Kidney epithelial cell (primary cell): ENCODE data around the gene FMN2. TPM values are rescaled to one million over a fixed set of nuclear protein-coding genes. Genes with fewer than 3 reads are reported as not detected.

Experiments
- DNase-seq: peaks from one replicate; pipeline ENCODE4 v3.0.0-alpha.2; 2010; ENCODE audit warnings: low read depth
- H3K27me3 ChIP-seq: 2 replicates; pipeline ENCODE4 v1.6.0; 2011; ENCODE audit warnings: low read length; ENCODE audit not compliant: control insufficient read depth, insufficient read depth
- H3K36me3 ChIP-seq: 2 replicates; pipeline ENCODE4 v1.5.1; 2011; ENCODE audit warnings: low read length; ENCODE audit not compliant: control insufficient read depth, insufficient read depth
- H3K4me3 ChIP-seq: 2 replicates; pipeline ENCODE4 v1.5.1; 2011; ENCODE audit warnings: low read depth, mild to moderate bottlenecking, control low read depth, low read length
- total RNA-seq: library from RNA; depleted of rRNA; stranded (reverse); fragments of >200 nt; gene quantifications from 2 replicates; pipeline ENCODE4 v1.2.3, GENCODE V29; 2015
- TF ChIP-seq, protein P1 (sequence below): IDR thresholded peaks from 2 replicates; pipeline ENCODE4 v1.5.1; 2011; ENCODE audit warnings: mild to moderate bottlenecking, moderate library complexity, low read length, control low read depth, inconsistent platforms; ENCODE audit not compliant: insufficient read depth, poor library complexity, severe bottlenecking

The FMN2 gene
- total RNA-seq, 1 donor from 2014 or later = 0.33 TPM

DNA sequence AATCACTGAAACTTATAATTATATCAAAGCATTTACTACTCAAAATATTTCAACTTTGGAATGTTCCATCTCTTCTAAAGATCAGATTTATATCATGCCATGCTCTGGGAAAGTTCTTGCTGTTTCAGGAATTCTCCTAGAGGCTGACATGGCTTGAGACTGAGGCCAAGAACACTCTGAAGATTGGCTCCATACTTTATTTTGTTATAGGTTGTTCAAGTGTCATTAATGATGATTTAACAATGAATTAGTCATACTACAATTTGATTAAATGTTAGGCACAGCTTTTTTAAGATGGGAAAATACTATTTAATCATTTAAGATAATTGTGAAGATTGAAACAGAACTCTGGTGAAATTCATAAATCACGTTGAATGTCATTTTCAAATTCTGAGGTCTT is 264.9 kb downstream of the FMN2 start:
- DNase-seq = no peak
- H3K27me3 ChIP-seq = no peaks in the 10 kb centered on the region
- H3K4me3 ChIP-seq = no peak overlapping the region
- TF ChIP-seq, protein P1, sequence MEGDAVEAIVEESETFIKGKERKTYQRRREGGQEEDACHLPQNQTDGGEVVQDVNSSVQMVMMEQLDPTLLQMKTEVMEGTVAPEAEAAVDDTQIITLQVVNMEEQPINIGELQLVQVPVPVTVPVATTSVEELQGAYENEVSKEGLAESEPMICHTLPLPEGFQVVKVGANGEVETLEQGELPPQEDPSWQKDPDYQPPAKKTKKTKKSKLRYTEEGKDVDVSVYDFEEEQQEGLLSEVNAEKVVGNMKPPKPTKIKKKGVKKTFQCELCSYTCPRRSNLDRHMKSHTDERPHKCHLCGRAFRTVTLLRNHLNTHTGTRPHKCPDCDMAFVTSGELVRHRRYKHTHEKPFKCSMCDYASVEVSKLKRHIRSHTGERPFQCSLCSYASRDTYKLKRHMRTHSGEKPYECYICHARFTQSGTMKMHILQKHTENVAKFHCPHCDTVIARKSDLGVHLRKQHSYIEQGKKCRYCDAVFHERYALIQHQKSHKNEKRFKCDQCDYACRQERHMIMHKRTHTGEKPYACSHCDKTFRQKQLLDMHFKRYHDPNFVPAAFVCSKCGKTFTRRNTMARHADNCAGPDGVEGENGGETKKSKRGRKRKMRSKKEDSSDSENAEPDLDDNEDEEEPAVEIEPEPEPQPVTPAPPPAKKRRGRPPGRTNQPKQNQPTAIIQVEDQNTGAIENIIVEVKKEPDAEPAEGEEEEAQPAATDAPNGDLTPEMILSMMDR = no peak
- H3K36me3 ChIP-seq = no peaks in the 10 kb centered on the region

DNA sequence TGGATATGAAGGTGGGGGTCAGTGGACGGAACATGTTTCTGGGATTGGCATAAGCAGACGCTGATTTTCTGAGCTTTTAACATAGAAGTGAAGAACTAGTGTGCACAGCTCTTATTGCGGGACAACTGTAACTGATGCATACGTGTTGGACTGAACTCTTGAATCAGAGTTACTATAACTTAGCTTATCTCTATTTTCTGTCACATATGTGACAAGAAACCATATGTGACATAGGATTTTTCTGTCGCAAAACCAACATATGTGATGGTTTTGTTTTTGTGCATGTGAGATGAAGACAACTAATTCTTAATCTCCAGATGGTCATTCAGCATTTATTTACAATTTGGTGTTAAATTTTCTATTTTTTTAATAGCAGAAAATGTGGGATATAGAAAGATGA is 270.4 kb downstream of the FMN2 start:
- Histone ChIP-seq H3K36me3 (no peaks in the 10 kb centered on the region), H3K4me3 (no peak overlapping the region), H3K27me3 (no peaks in the 10 kb centered on the region)
- TF ChIP-seq, protein P1 = no peak
- DNase-seq = no peak

DNA sequence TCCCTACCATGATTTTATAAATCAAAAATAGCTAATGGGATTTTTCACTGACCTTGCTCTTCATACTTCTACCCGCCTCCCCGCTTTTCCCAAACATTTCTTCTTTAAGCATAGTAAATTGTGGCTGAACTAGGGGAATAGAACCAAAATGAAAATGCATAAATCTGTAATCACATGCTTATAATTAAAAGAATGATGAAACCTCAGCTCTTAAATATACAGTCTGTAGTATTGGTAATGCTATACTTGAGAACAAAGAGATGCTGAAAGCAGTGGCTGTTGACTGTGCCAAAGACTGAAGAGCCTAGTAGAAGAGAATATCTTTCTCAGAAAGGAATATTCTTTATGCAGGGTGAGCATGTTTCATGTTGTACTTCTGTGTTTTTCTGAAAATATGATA is 271.1 kb downstream of the FMN2 start:
- H3K36me3 ChIP-seq = no peaks in the 10 kb centered on the region
- DNase-seq = no peak
- H3K4me3 ChIP-seq = no peak overlapping the region
- no peaks in the 10 kb centered on the region for H3K27me3 ChIP-seq
- TF ChIP-seq, protein P1 = no peak

DNA sequence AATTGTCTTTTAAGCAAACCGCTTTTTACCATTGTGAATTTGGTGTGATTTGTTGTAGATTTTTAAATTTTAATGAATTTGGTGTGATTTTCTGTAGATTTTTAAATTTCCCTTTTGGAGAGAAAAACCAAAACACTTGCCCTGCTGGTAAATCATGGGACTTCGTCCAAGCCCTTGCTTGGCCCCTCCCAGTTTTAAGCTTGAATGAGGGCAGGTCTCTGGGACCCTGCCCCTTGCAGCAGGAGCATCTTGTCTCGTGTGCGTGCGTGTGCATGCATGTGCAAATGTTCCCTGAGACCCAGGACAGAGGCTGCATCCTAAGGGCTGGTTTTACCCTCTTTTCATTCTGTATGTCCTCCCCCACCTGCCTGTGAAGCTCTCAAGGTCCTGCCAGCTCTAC is 271.6 kb downstream of the FMN2 start:
- DNase-seq = no peak
- TF ChIP-seq, protein P1 = no peak
- H3K36me3 ChIP-seq = no peaks in the 10 kb centered on the region
- no peaks in the 10 kb centered on the region for H3K27me3 ChIP-seq
- no peak overlapping the region for H3K4me3 ChIP-seq

DNA sequence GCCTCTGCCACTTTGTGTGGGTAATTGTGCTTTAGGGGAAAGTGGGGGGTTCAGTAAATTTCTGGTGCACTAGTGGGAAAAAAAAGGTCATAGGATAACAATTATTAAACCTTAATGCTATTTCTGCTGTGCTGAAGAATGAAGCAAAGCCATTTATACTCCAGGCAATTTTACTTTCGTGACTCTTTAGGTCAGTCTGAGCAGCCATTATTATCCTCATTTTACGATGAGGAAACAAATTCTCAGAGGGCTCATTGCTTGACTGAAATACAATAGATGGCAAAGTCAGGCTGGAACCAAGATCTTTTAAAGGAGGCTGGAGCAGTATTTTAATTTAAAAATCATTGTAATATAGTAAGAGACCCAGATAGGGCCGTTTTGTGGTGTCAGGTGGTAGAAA is 272.2 kb downstream of the FMN2 start:
- DNase-seq = no peak
- Histone ChIP-seq H3K4me3 (no peak overlapping the region), H3K27me3 (no peaks in the 10 kb centered on the region), H3K36me3 (no peaks in the 10 kb centered on the region)
- TF ChIP-seq, protein P1 = no peak

DNA sequence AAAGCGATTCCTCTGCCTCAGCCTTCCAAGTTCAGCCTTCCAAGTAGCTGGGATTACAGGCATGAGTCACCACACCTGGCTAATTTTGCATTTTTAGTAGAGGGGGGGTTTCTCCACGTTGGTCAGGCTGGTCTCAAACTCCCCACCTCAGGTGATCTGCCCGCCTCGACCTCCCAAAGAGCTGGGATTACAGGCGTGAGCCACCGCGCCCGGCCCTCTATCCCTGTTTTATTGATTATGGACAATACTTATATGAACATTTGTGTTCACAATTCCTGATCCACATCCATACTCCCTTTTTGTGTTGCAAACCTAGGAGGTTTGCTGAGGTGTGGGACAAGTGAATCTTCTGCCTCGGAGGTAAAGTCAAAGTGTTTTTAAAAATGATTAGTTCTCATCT is 275.0 kb downstream of the FMN2 start:
- no peak for DNase-seq
- TF ChIP-seq, protein P1 = no peak
- Histone ChIP-seq H3K36me3 (no peaks in the 10 kb centered on the region), H3K27me3 (no peaks in the 10 kb centered on the region), H3K4me3 (no peak overlapping the region)
